Liver (tissue), 3 donors: ENCODE measurements around the gene ARIH2.

Experiments used
- EGR1 ChIP-seq, 2 donors: IDR thresholded peaks; 2 replicates each; pipeline ENCODE4 v1.6.1; 2016 to 2018; ENCODE audit warnings: antibody characterized with exemption in 2 of 2, low read depth in 2 of 2
- FOXA1 ChIP-seq: IDR thresholded peaks from 2 replicates; pipeline ENCODE4 v1.6.1; 2016; ENCODE audit warnings: antibody characterized with exemption
- HNF4A ChIP-seq, 2 donors: conservative IDR thresholded peaks; 2 replicates each; pipeline ENCODE4 v1.6.1; 2016; ENCODE audit warnings: antibody characterized with exemption in 2 of 2, mild to moderate bottlenecking in 2 of 2
- JUND ChIP-seq, 2 donors: IDR thresholded peaks; 2 replicates each; pipeline ENCODE4 v1.6.1; 2016; ENCODE audit warnings: antibody characterized with exemption in 2 of 2
- RAD21 ChIP-seq, 2 donors: IDR thresholded peaks; 2 replicates each; pipeline ENCODE4 v1.6.1; 2016; ENCODE audit warnings: antibody characterized with exemption in 2 of 2, mild to moderate bottlenecking in 2 of 2
- TAF1 ChIP-seq: conservative IDR thresholded peaks from 2 replicates; pipeline ENCODE4 v1.6.1; 2016; ENCODE audit warnings: antibody characterized with exemption, mild to moderate bottlenecking
- TF ChIP-seq, protein P1 (sequence below): fragments of 150-350 bp; IDR thresholded peaks from 2 replicates; pipeline ENCODE4 v1.5.1; 2017; ENCODE audit warnings: improper control_type of control experiment, low read depth, low read length; ENCODE audit not compliant: missing input control
- TF ChIP-seq, protein P2 (sequence below): IDR thresholded peaks from 2 replicates; pipeline ENCODE4 v1.6.1; 2016; ENCODE audit warnings: antibody characterized with exemption
- TF ChIP-seq, protein P3 (sequence below): IDR thresholded peaks from 2 replicates; pipeline ENCODE4 v1.6.1; 2016; ENCODE audit warnings: antibody characterized with exemption
- TF ChIP-seq, protein P4 (sequence below): IDR thresholded peaks from 2 replicates; pipeline ENCODE4 v1.6.1; 2016; ENCODE audit warnings: antibody characterized with exemption, mild to moderate bottlenecking
- donor health status: healthy.
- donor health status: healthy.

DNA sequence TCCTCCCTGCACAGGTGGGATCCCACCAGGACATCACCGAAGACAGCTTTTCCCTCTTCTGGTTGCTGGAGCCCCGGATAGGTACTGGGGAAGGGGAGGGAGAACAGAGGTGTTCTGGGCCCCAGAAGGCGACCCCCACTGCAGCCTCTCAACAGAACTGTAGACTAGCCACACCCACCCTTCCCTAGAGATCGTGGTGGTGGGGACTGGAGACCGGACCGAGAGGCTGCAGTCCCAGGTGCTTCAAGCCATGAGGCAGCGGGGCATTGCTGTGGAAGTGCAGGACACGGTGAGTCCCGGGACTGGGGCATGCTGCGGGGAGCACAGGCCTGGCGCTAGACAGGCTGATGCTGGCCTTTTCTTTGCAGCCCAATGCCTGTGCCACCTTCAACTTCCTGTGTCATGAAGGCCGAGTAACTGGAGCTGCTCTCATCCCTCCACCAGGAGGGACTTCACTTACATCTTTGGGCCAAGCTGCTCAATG lies 104.1 kb downstream of the ARIH2 start:
- TF ChIP-seq, protein P1, sequence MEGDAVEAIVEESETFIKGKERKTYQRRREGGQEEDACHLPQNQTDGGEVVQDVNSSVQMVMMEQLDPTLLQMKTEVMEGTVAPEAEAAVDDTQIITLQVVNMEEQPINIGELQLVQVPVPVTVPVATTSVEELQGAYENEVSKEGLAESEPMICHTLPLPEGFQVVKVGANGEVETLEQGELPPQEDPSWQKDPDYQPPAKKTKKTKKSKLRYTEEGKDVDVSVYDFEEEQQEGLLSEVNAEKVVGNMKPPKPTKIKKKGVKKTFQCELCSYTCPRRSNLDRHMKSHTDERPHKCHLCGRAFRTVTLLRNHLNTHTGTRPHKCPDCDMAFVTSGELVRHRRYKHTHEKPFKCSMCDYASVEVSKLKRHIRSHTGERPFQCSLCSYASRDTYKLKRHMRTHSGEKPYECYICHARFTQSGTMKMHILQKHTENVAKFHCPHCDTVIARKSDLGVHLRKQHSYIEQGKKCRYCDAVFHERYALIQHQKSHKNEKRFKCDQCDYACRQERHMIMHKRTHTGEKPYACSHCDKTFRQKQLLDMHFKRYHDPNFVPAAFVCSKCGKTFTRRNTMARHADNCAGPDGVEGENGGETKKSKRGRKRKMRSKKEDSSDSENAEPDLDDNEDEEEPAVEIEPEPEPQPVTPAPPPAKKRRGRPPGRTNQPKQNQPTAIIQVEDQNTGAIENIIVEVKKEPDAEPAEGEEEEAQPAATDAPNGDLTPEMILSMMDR: no peak
- TF ChIP-seq, protein P2, sequence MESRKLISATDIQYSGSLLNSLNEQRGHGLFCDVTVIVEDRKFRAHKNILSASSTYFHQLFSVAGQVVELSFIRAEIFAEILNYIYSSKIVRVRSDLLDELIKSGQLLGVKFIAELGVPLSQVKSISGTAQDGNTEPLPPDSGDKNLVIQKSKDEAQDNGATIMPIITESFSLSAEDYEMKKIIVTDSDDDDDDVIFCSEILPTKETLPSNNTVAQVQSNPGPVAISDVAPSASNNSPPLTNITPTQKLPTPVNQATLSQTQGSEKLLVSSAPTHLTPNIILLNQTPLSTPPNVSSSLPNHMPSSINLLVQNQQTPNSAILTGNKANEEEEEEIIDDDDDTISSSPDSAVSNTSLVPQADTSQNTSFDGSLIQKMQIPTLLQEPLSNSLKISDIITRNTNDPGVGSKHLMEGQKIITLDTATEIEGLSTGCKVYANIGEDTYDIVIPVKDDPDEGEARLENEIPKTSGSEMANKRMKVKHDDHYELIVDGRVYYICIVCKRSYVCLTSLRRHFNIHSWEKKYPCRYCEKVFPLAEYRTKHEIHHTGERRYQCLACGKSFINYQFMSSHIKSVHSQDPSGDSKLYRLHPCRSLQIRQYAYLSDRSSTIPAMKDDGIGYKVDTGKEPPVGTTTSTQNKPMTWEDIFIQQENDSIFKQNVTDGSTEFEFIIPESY: no peak
- TF ChIP-seq FOXA1 (no peak), RAD21 (IDR thresholded peaks at IDR 0.05) (no peak), TAF1 (no peak), EGR1 (IDR thresholded peaks at IDR 0.05; ENCODE audit: low read depth in 2 of 2) (no peak), JUND (IDR thresholded peaks at IDR 0.05) (no peak), HNF4A (conservative IDR thresholded peaks at IDR 0.05) (no peak)
- TF ChIP-seq, protein P3, sequence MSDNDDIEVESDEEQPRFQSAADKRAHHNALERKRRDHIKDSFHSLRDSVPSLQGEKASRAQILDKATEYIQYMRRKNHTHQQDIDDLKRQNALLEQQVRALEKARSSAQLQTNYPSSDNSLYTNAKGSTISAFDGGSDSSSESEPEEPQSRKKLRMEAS: no peak
- TF ChIP-seq, protein P4, sequence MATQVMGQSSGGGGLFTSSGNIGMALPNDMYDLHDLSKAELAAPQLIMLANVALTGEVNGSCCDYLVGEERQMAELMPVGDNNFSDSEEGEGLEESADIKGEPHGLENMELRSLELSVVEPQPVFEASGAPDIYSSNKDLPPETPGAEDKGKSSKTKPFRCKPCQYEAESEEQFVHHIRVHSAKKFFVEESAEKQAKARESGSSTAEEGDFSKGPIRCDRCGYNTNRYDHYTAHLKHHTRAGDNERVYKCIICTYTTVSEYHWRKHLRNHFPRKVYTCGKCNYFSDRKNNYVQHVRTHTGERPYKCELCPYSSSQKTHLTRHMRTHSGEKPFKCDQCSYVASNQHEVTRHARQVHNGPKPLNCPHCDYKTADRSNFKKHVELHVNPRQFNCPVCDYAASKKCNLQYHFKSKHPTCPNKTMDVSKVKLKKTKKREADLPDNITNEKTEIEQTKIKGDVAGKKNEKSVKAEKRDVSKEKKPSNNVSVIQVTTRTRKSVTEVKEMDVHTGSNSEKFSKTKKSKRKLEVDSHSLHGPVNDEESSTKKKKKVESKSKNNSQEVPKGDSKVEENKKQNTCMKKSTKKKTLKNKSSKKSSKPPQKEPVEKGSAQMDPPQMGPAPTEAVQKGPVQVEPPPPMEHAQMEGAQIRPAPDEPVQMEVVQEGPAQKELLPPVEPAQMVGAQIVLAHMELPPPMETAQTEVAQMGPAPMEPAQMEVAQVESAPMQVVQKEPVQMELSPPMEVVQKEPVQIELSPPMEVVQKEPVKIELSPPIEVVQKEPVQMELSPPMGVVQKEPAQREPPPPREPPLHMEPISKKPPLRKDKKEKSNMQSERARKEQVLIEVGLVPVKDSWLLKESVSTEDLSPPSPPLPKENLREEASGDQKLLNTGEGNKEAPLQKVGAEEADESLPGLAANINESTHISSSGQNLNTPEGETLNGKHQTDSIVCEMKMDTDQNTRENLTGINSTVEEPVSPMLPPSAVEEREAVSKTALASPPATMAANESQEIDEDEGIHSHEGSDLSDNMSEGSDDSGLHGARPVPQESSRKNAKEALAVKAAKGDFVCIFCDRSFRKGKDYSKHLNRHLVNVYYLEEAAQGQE: no peak
